IMR-90 (cell line): Measurements from ENCODE around the gene CCR8. TPM values are rescaled to one million over a fixed set of nuclear protein-coding genes. Genes with fewer than 3 reads are reported as not detected.

ENCODE experiments used
- ATAC-seq: fragments of 200-7000 bp; cut with Tn5 transposase; 2 replicates; pipeline ENCODE4 v1.9.1; 2020; ENCODE audit warnings: low read depth, mild to moderate bottlenecking, moderate library complexity
- BruUV-seq: library from RNA; stranded (reverse); fragments of 400-500 nt; replicated peaks from 2 replicates; lab custom pipeline; 2021; lab: Mats Ljungman, UMichigan
- CTCF ChIA-PET: fragments of 300-600 bp; formaldehyde crosslinking; extraction: SDS; loops from one replicate; lab custom pipeline; 2021; ENCODE audit warnings: antibody characterized with exemption; lab: Yijun Ruan, JAX
- POLR2A ChIA-PET: fragments of 300-600 bp; sonication (Branson Sonifier 250); formaldehyde crosslinking; loops from one replicate; lab custom pipeline; 2022; ENCODE audit warnings: antibody characterized with exemption; ENCODE audit not compliant: unreplicated experiment; lab: Charles Lee
- DNase-seq: peaks from one replicate; pipeline ENCODE4 v3.0.0; 2013
- H2AFZ ChIP-seq: replicated peaks from 2 replicates; pipeline ENCODE3; 2013; ENCODE audit warnings: low read length, mild to moderate bottlenecking; ENCODE audit not compliant: poor library complexity
- H2AK5ac ChIP-seq: 2 replicates; pipeline ENCODE4 v1.6.1; 2013; ENCODE audit warnings: low read depth, low read length, inconsistent platforms
- H2AK9ac ChIP-seq: replicated peaks from 2 replicates; pipeline ENCODE3; 2013; ENCODE audit warnings: mild to moderate bottlenecking, low read depth, low read length, moderate library complexity; ENCODE audit not compliant: poor library complexity
- H2BK120ac ChIP-seq: 2 replicates; pipeline ENCODE4 v1.6.1; 2013; ENCODE audit warnings: low read depth, low read length, inconsistent platforms
- H2BK15ac ChIP-seq: 3 replicates; pipeline ENCODE4 v1.6.1; 2013; ENCODE audit warnings: low read depth, low read length, inconsistent platforms
- H2BK20ac ChIP-seq: 2 replicates; pipeline ENCODE4 v1.6.1; 2013; ENCODE audit warnings: low read depth, mild to moderate bottlenecking, inconsistent platforms, low read length, moderate library complexity
- H2BK5ac ChIP-seq: 2 replicates; pipeline ENCODE4 v1.6.1; 2013; ENCODE audit warnings: mild to moderate bottlenecking, low read depth, low read length, inconsistent platforms; ENCODE audit not compliant: poor library complexity, severe bottlenecking
- H3K14ac ChIP-seq: replicated peaks from 2 replicates; pipeline ENCODE4 v1.6.1; 2013; ENCODE audit warnings: low read depth, low read length, inconsistent platforms
- H3K18ac ChIP-seq: 2 replicates; pipeline ENCODE4 v1.6.1; 2013; ENCODE audit warnings: low read depth, low read length, control low read depth
- H3K23ac ChIP-seq: 2 replicates; pipeline ENCODE4 v1.6.1; 2013; ENCODE audit warnings: low read depth, low read length, inconsistent platforms
- H3K27ac ChIP-seq: 2 replicates; pipeline ENCODE4 v1.5.1; 2013; ENCODE audit warnings: mild to moderate bottlenecking, control low read depth, low read length; ENCODE audit not compliant: insufficient read depth
- H3K27me3 ChIP-seq: 2 replicates; pipeline ENCODE4 v1.6.1; 2013; ENCODE audit warnings: low read length; ENCODE audit not compliant: control insufficient read depth, insufficient read depth
- H3K36me3 ChIP-seq: 2 replicates; pipeline ENCODE4 v1.6.1; 2013; ENCODE audit warnings: low read length, mixed read lengths; ENCODE audit not compliant: control insufficient read depth, insufficient read depth
- H3K4ac ChIP-seq: 2 replicates; pipeline ENCODE4 v1.6.1; 2013; ENCODE audit warnings: low read depth, low read length, inconsistent platforms
- H3K4me1 ChIP-seq: 2 replicates; pipeline ENCODE4 v1.6.1; 2013; ENCODE audit warnings: low read length, mixed read lengths; ENCODE audit not compliant: control insufficient read depth, insufficient read depth
- H3K4me2 ChIP-seq: 2 replicates; pipeline ENCODE4 v1.6.1; 2013; ENCODE audit warnings: low read depth, mild to moderate bottlenecking, control low read depth, low read length, moderate library complexity
- H3K4me3 ChIP-seq: 2 replicates; pipeline ENCODE4 v1.5.1; 2013; ENCODE audit warnings: low read depth, mild to moderate bottlenecking, control low read depth, low read length, moderate library complexity; ENCODE audit not compliant: insufficient read depth
- H3K56ac ChIP-seq: 2 replicates; pipeline ENCODE4 v1.6.1; 2013; ENCODE audit warnings: low read length, inconsistent platforms; ENCODE audit not compliant: insufficient read depth; ENCODE audit errors: extremely low read depth
- H3K79me1 ChIP-seq, 2 experiments: 2 replicates each; pipeline ENCODE4 v1.6.1; 2013; ENCODE audit warnings: low read length in 2 of 2, inconsistent platforms in 1 of 2, low read depth in 1 of 2
- H3K9ac ChIP-seq: 2 replicates; pipeline ENCODE4 v1.6.1; 2013; ENCODE audit warnings: low read depth, low read length, control low read depth
- H3K9me1 ChIP-seq: 2 replicates; pipeline ENCODE4 v1.6.1; 2013; ENCODE audit warnings: low read length, inconsistent platforms; ENCODE audit not compliant: insufficient read depth
- H3K9me3 ChIP-seq: 2 replicates; pipeline ENCODE4 v1.6.1; 2013; ENCODE audit warnings: low read length; ENCODE audit not compliant: control insufficient read depth, insufficient read depth
- H4K20me1 ChIP-seq: 2 replicates; pipeline ENCODE4 v1.6.1; 2013; ENCODE audit warnings: low read length, inconsistent platforms; ENCODE audit not compliant: insufficient read depth
- H4K5ac ChIP-seq: 2 replicates; pipeline ENCODE4 v1.6.1; 2013; ENCODE audit warnings: mild to moderate bottlenecking, low read depth, low read length, control low read depth
- H4K8ac ChIP-seq, 2 experiments: 2 replicates each; pipeline ENCODE4 v1.6.1; 2013; ENCODE audit warnings: low read depth in 2 of 2, low read length in 2 of 2, control low read depth in 1 of 2, inconsistent platforms in 1 of 2
- H4K91ac ChIP-seq: 2 replicates; pipeline ENCODE4 v1.6.1; 2013; ENCODE audit warnings: low read depth, low read length, inconsistent platforms; ENCODE audit not compliant: insufficient read depth
- CEBPB ChIP-seq: IDR thresholded peaks from 2 replicates; pipeline ENCODE4 v1.6.1; 2012; ENCODE audit warnings: low read depth, low read length, improper control_type of control experiment
- POLR2A ChIP-seq: IDR thresholded peaks from 2 replicates; pipeline ENCODE4 v1.6.1; 2012; ENCODE audit warnings: mild to moderate bottlenecking, low read depth, low read length
- RAD21 ChIP-seq: IDR thresholded peaks from 2 replicates; pipeline ENCODE4 v1.6.1; 2012; ENCODE audit warnings: low read length, improper control_type of control experiment
- SMC3 ChIP-seq: fragments of 150-350 bp; IDR thresholded peaks from 2 replicates; pipeline ENCODE4 v1.6.1; 2016; ENCODE audit warnings: low read depth, mild to moderate bottlenecking, antibody characterized with exemption, low read length, moderate library complexity
- USF2 ChIP-seq: fragments of 150-350 bp; IDR thresholded peaks from 2 replicates; pipeline ENCODE4 v1.6.1; 2017; ENCODE audit warnings: mild to moderate bottlenecking, antibody characterized with exemption, low read length, low read depth
- WGBS, 2 experiments: methylation state at CpG; one replicate each; pipeline versions ENCODE4 v1.1.5 to v1.1.7; 2013; ENCODE audit warnings: missing lambda C conversion rate in 2 of 2; ENCODE audit not compliant: insufficient read length in 1 of 2; ENCODE audit errors: extremely low coverage in 2 of 2; 5-methylcytosine and 5-hydroxymethylcytosine counted together
- dilution Hi-C: fragments of 300-500 bp; cut with HindIII; formaldehyde crosslinking; loops from one replicate; pipeline ENCODE4 v1.14.3; 2018; ENCODE audit warnings: low sequenced_read_pairs; ENCODE audit not compliant: unreplicated experiment
- in situ Hi-C: fragments of 300-500 bp; cut with MboI; formaldehyde crosslinking; loops from 3 replicates; pipeline ENCODE4 v1.14.3; 2019; ENCODE audit warnings: low sequenced_read_pairs, inconsistent platforms, mixed read lengths
- intact Hi-C: fragments of 100-400 bp; cut with micrococcal nuclease; formaldehyde crosslinking; loops from 2 replicates; pipeline ENCODE4 v1.10.0; 2022
- polyA plus RNA-seq, 3 experiments: library from polyadenylated mRNA; depleted of rRNA; stranded (reverse); fragments of >200 nt; gene quantifications; 2 replicates each; pipeline ENCODE4 v1.2.3, GENCODE V29; 2012; ENCODE audit warnings: low replicate concordance in 1 of 3
- total RNA-seq: library from RNA; depleted of rRNA; stranded (reverse); fragments of >200 nt; gene quantifications from 2 replicates; pipeline ENCODE4 v1.2.3, GENCODE V29; 2012

CCR8 gene
- total and polyA plus RNA-seq, 2 of the 4 experiments (the other 2 are of a cell fraction) = not detected

GRCh38 chr3:39334205-39334604, 4.7 kb downstream of the CCR8 start:
- ATAC-seq (no peak), DNase-seq (no peak)
- H4K8ac ChIP-seq = no peak overlapping the region
- no peak overlapping the region for H3K4me3 ChIP-seq
- H3K14ac ChIP-seq = no peak overlapping the region
- H3K27me3 ChIP-seq = no peaks in the 10 kb centered on the region
- H2BK15ac ChIP-seq = no peak overlapping the region
- H2BK120ac ChIP-seq = no peak overlapping the region
- H3K56ac ChIP-seq = no peak overlapping the region
- no CpG with 5 or more reads among the region's 4 CpGs for WGBS, 2 experiments
- H4K91ac ChIP-seq = no peak overlapping the region
- H2AK5ac ChIP-seq = no peak overlapping the region
- no peak overlapping the region for H2BK20ac ChIP-seq
- no peak overlapping the region for H2BK5ac ChIP-seq
- no peak overlapping the region for H2AK9ac ChIP-seq
- H3K9ac ChIP-seq = no peak overlapping the region
- POLR2A ChIA-PET = no interaction called here
- no peaks in the 10 kb centered on the region for H3K4me1 ChIP-seq
- no peak overlapping the region for H3K4me2 ChIP-seq
- H3K79me1 ChIP-seq = no peaks in the 10 kb centered on the region
- no peak overlapping the region for H2AFZ ChIP-seq
- in situ Hi-C loops = no loop called here
- TF ChIP-seq CEBPB = no peak
- no peak for TF ChIP-seq POLR2A
- TF ChIP-seq USF2 = no peak
- no peak for TF ChIP-seq SMC3
- TF ChIP-seq RAD21 = no peak
- H3K36me3 ChIP-seq = no peaks in the 10 kb centered on the region
- dilution Hi-C loops = no loop called here
- H4K5ac ChIP-seq = no peak overlapping the region
- H3K9me1 ChIP-seq = no peaks in the 10 kb centered on the region
- H3K9me3 ChIP-seq = no peaks in the 10 kb centered on the region
- H3K4ac ChIP-seq = no peak overlapping the region
- no peaks in the 10 kb centered on the region for H4K20me1 ChIP-seq
- BruUV-seq = no TSS peak
- CTCF ChIA-PET = no interaction called here
- no peak overlapping the region for H3K27ac ChIP-seq
- intact Hi-C loops = no loop called here
- no peak overlapping the region for H3K18ac ChIP-seq
- H3K23ac ChIP-seq = no peak overlapping the region
